ENCODE measurements around the gene C6orf89. TPM values are rescaled to one million over a fixed set of nuclear protein-coding genes. Genes with fewer than 3 reads are reported as not detected.

The C6orf89 gene
- 10 to 100 TPM; 25.6 to 39.1 (median 28.9) TPM for total RNA-seq

- Histone ChIP-seq H3K4me3 (peak within 1 kb of the TSS; percentile 70 to 80 (median 74)), H3K27me3 (no peaks in the 10 kb centered on the region), H3K9me3 (no peaks in the 10 kb centered on the region), H3K4me1 (peaks cover 0 to 3% (median 0%) of the 10 kb centered on the region in 4 donors), H3K36me3 (no peaks in the 10 kb centered on the region), H3K27ac (peak within 1 kb of the TSS; percentile 77 to 82 (median 80))
- TF ChIP-seq CTCF (IDR thresholded peaks at IDR 0.05) (peak; percentile 88 to 96 (median 92)), POLR2A (IDR thresholded peaks at IDR 0.05) (peak; percentile 72 to 78)
- peak; percentile 95 to 99 (median 99) for DNase-seq
Measured at GRCh38 chr6:36885461-36886401, at the start of gene C6orf89. C6orf89 (plus strand) TSS chr6:36885952; CDS start chr6:36899445, 13,493 bp downstream.

- Histone ChIP-seq H3K27me3 (peaks cover 0 to 7% of the 10 kb centered on the region in 2 donors), H3K4me1 (peaks cover 4 to 24% (median 11%) of the 10 kb centered on the region in 4 donors), H3K9me3 (no peaks in the 10 kb centered on the region), H3K4me3 (no peak overlapping the region), H3K27ac (no peak overlapping the region), H3K36me3 (no peaks in the 10 kb centered on the region)
- TF ChIP-seq CTCF (IDR thresholded peaks at IDR 0.05) = no peak
- no peak for TF ChIP-seq POLR2A (IDR thresholded peaks at IDR 0.05)
- DNase-seq = no peak
Measured at GRCh38 chr6:36836111-36837021, 49.4 kb upstream of the C6orf89 start.

- TF ChIP-seq POLR2A (IDR thresholded peaks at IDR 0.05) (no peak), CTCF (IDR thresholded peaks at IDR 0.05) (no peak)
- no peaks in the 10 kb centered on the region for H3K9me3 ChIP-seq
- no peak overlapping the region for H3K4me3 ChIP-seq
- H3K36me3 ChIP-seq = no peaks in the 10 kb centered on the region
- H3K27ac ChIP-seq = no peak overlapping the region
- peaks cover 4 to 24% (median 11%) of the 10 kb centered on the region in 4 donors for H3K4me1 ChIP-seq
- no peak for DNase-seq
- peaks cover 0 to 7% of the 10 kb centered on the region in 2 donors for H3K27me3 ChIP-seq
Measured at GRCh38 chr6:36837022-36837339, 48.8 kb upstream of the C6orf89 start.

GRCh38 chr6:36837686-36838085, 48.1 kb upstream of the C6orf89 start:
- Histone ChIP-seq H3K27ac (no peak overlapping the region), H3K27me3 (peaks cover 0 to 7% of the 10 kb centered on the region in 2 donors), H3K36me3 (no peaks in the 10 kb centered on the region), H3K9me3 (no peaks in the 10 kb centered on the region), H3K4me1 (peaks cover 4 to 24% (median 11%) of the 10 kb centered on the region in 4 donors), H3K4me3 (no peak overlapping the region)
- TF ChIP-seq CTCF (IDR thresholded peaks at IDR 0.05) = no peak
- TF ChIP-seq POLR2A (IDR thresholded peaks at IDR 0.05) = no peak
- no peak for DNase-seq

- no peaks in the 10 kb centered on the region for H3K36me3 ChIP-seq
- H3K9me3 ChIP-seq = no peaks in the 10 kb centered on the region
- H3K4me3 ChIP-seq = peak within 1 kb of the TSS; percentile 30 to 66 (median 56)
- DNase-seq = no peak
- no peak for TF ChIP-seq CTCF (IDR thresholded peaks at IDR 0.05)
- TF ChIP-seq POLR2A (IDR thresholded peaks at IDR 0.05) = no peak
- H3K4me1 ChIP-seq = peaks cover 4 to 24% (median 11%) of the 10 kb centered on the region in 4 donors
- peaks cover 0 to 7% of the 10 kb centered on the region in 2 donors for H3K27me3 ChIP-seq
- H3K27ac ChIP-seq = no peak within 1 kb of the TSS
Measured at GRCh38 chr6:36838896-36839748, 46.6 kb upstream of the C6orf89 start, which contains the start of gene CPNE5. CPNE5 (minus strand) TSS chr6:36839444; CDS start chr6:36839377, 67 bp downstream.

Measured in Peyer's patch (tissue), 4 donors.